H1 (cell line): ENCODE measurements around the gene NRXN3. TPM values are rescaled to one million over a fixed set of nuclear protein-coding genes. Genes with fewer than 3 reads are reported as not detected.

Experiments
- MAFK ChIP-seq: IDR thresholded peaks from 2 replicates; pipeline ENCODE4 v1.6.1; 2012; ENCODE audit warnings: low read depth, mild to moderate bottlenecking, improper control_type of control experiment, low read length
- POLR2A ChIP-seq, 2 experiments: IDR thresholded peaks; 1 replicate in 1 of 2; 2 replicates in 1 of 2; pipeline ENCODE4 v1.6.1; 2011; ENCODE audit warnings: low read depth in 2 of 2, low read length in 2 of 2, mild to moderate bottlenecking in 2 of 2; ENCODE audit errors: control extremely low read depth in 1 of 2
- polyA plus RNA-seq, 7 experiments: library from polyadenylated mRNA; depleted of rRNA in 3 of 7; stranded (reverse) in 5 of 7; unstranded in 2 of 7; fragments of >200 nt in 5 of 7; fragments of 200-250 nt in 2 of 7; gene quantifications; 1 replicate in 5 of 7; 2 replicates in 1 of 7; 4 replicates in 1 of 7; pipeline versions ENCODE4 v1.2.1 to v1.2.3, GENCODE V29; 2011 to 2013; ENCODE audit warnings: missing spikeins in 2 of 7, mixed read lengths in 2 of 7
- total RNA-seq: library from RNA; stranded (reverse); fragmentation: NEBNext Ultra II Directional; extraction: Animal tissue kit (Norgen Biotek cat#: 25700); gene quantifications from 2 replicates; pipeline ENCODE4 v1.2.1, GENCODE V29; 2021
- TF ChIP-seq, protein P1 (sequence below): fragments of 300-600 bp; sonication (generic); IDR thresholded peaks from 2 replicates; pipeline ENCODE4 v1.7.1; 2012; ENCODE audit warnings: low read length, moderate library complexity, mild to moderate bottlenecking, inconsistent platforms; ENCODE audit not compliant: insufficient replicate concordance

NRXN3 gene
- total and polyA plus RNA-seq, 2 of the 8 experiments (the other 6 are each of a cell fraction or from before 2014, with no cell fraction given), result 2.6 to 4.1 TPM

DNA sequence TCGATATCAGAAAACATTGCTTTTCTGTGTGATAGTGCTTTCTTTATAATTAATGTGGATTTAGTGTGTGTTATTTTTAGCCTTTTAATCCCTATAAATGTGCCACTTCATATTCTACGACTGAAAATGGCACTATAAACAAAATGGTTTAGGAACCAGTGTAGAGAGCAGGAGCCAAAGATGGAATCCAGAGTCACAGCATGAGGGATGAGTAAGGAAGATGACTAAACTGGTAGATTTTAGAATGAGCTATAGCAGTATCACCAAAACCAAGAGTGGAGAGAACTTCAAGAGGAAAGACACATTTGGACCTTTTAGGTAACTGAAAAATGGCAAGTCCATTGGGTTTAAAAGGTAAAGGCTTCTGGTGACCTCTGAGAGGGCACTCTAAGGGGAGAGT, 887.2 kb downstream of the NRXN3 start (continued):
- TF ChIP-seq, protein P1, sequence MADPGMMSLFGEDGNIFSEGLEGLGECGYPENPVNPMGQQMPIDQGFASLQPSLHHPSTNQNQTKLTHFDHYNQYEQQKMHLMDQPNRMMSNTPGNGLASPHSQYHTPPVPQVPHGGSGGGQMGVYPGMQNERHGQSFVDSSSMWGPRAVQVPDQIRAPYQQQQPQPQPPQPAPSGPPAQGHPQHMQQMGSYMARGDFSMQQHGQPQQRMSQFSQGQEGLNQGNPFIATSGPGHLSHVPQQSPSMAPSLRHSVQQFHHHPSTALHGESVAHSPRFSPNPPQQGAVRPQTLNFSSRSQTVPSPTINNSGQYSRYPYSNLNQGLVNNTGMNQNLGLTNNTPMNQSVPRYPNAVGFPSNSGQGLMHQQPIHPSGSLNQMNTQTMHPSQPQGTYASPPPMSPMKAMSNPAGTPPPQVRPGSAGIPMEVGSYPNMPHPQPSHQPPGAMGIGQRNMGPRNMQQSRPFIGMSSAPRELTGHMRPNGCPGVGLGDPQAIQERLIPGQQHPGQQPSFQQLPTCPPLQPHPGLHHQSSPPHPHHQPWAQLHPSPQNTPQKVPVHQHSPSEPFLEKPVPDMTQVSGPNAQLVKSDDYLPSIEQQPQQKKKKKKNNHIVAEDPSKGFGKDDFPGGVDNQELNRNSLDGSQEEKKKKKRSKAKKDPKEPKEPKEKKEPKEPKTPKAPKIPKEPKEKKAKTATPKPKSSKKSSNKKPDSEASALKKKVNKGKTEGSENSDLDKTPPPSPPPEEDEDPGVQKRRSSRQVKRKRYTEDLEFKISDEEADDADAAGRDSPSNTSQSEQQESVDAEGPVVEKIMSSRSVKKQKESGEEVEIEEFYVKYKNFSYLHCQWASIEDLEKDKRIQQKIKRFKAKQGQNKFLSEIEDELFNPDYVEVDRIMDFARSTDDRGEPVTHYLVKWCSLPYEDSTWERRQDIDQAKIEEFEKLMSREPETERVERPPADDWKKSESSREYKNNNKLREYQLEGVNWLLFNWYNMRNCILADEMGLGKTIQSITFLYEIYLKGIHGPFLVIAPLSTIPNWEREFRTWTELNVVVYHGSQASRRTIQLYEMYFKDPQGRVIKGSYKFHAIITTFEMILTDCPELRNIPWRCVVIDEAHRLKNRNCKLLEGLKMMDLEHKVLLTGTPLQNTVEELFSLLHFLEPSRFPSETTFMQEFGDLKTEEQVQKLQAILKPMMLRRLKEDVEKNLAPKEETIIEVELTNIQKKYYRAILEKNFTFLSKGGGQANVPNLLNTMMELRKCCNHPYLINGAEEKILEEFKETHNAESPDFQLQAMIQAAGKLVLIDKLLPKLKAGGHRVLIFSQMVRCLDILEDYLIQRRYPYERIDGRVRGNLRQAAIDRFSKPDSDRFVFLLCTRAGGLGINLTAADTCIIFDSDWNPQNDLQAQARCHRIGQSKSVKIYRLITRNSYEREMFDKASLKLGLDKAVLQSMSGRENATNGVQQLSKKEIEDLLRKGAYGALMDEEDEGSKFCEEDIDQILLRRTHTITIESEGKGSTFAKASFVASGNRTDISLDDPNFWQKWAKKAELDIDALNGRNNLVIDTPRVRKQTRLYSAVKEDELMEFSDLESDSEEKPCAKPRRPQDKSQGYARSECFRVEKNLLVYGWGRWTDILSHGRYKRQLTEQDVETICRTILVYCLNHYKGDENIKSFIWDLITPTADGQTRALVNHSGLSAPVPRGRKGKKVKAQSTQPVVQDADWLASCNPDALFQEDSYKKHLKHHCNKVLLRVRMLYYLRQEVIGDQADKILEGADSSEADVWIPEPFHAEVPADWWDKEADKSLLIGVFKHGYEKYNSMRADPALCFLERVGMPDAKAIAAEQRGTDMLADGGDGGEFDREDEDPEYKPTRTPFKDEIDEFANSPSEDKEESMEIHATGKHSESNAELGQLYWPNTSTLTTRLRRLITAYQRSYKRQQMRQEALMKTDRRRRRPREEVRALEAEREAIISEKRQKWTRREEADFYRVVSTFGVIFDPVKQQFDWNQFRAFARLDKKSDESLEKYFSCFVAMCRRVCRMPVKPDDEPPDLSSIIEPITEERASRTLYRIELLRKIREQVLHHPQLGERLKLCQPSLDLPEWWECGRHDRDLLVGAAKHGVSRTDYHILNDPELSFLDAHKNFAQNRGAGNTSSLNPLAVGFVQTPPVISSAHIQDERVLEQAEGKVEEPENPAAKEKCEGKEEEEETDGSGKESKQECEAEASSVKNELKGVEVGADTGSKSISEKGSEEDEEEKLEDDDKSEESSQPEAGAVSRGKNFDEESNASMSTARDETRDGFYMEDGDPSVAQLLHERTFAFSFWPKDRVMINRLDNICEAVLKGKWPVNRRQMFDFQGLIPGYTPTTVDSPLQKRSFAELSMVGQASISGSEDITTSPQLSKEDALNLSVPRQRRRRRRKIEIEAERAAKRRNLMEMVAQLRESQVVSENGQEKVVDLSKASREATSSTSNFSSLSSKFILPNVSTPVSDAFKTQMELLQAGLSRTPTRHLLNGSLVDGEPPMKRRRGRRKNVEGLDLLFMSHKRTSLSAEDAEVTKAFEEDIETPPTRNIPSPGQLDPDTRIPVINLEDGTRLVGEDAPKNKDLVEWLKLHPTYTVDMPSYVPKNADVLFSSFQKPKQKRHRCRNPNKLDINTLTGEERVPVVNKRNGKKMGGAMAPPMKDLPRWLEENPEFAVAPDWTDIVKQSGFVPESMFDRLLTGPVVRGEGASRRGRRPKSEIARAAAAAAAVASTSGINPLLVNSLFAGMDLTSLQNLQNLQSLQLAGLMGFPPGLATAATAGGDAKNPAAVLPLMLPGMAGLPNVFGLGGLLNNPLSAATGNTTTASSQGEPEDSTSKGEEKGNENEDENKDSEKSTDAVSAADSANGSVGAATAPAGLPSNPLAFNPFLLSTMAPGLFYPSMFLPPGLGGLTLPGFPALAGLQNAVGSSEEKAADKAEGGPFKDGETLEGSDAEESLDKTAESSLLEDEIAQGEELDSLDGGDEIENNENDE, result no peak
- TF ChIP-seq POLR2A (IDR thresholded peaks at IDR 0.05; ENCODE audit: control extremely low read depth in 1 of 2, low read depth in 2 of 2, low read length in 2 of 2) (no peak), MAFK (no peak)
